GM12878 (cell line): Measurements from ENCODE around the gene CFAP20. TPM values are rescaled to one million over a fixed set of nuclear protein-coding genes. Genes with fewer than 3 reads are reported as not detected.

ENCODE experiments used
- ATAC-seq: fragments of 200-7000 bp; cut with Tn5 transposase; 3 replicates; pipeline ENCODE4 v1.9.1; 2020; ENCODE audit warnings: mild to moderate bottlenecking, moderate library complexity
- BruUV-seq: library from RNA; stranded (reverse); fragments of 400-500 nt; replicated peaks from 2 replicates; lab custom pipeline; 2021; lab: Mats Ljungman, UMichigan
- CTCF ChIA-PET: fragments of 300-600 bp; sonication (Branson Sonifier 250); formaldehyde crosslinking; extraction: SDS; loops from one replicate; lab custom pipeline; 2021; ENCODE audit warnings: inconsistent platforms; lab: Yijun Ruan, JAX
- POLR2A ChIA-PET: fragments of 350-600 bp; formaldehyde crosslinking; extraction: SDS; loops from one replicate; lab custom pipeline; 2021; ENCODE audit warnings: inconsistent platforms; lab: Charles Lee
- RAD21 ChIA-PET: fragments of 300-600 bp; sonication (Branson Sonifier 250); formaldehyde crosslinking; loops from one replicate; lab custom pipeline; 2023; ENCODE audit warnings: antibody characterized with exemption; ENCODE audit not compliant: unreplicated experiment; lab: Charles Lee
- SMC1A ChIA-PET: fragments of 300-600 bp; sonication (Branson Sonifier 250); formaldehyde crosslinking; loops from one replicate; lab custom pipeline; 2023; ENCODE audit not compliant: unreplicated experiment, uncharacterized antibody; lab: Charles Lee
- DNase-seq: peaks from one replicate; pipeline ENCODE4 v3.0.0-alpha.2; 2011; ENCODE audit warnings: low read depth, low spot score
- FAIRE-seq: peaks from 3 replicates; lab custom pipeline; 2011; peaks lifted over from hg19 to GRCh38; lab: Jason Lieb, UNC
- H2AFZ ChIP-seq: 2 replicates; pipeline ENCODE4 v1.6.0; 2011; ENCODE audit warnings: low read depth, low read length, control low read depth; ENCODE audit not compliant: control insufficient read depth
- H3K27ac ChIP-seq: 2 replicates; pipeline ENCODE4 v1.5.1; 2011; ENCODE audit warnings: control low read depth; ENCODE audit not compliant: control insufficient read depth, insufficient read depth
- H3K27me3 ChIP-seq, 2 experiments: replicated peaks in 1 of 2; 2 replicates each; pipeline versions ENCODE4 v1.6.0 to v1.6.1; 2011; ENCODE audit warnings: low read length in 1 of 2; ENCODE audit not compliant: control insufficient read depth in 2 of 2, insufficient read depth in 2 of 2
- H3K36me3 ChIP-seq, 2 experiments: 2 replicates each; pipeline ENCODE4 v1.5.1; 2011; ENCODE audit warnings: low read length in 1 of 2; ENCODE audit not compliant: control insufficient read depth in 2 of 2, insufficient read depth in 2 of 2
- H3K4me1 ChIP-seq: 2 replicates; pipeline ENCODE4 v1.6.1; 2011; ENCODE audit warnings: mild to moderate bottlenecking, low read length, moderate library complexity, mixed read lengths; ENCODE audit not compliant: control insufficient read depth, insufficient read depth
- H3K4me2 ChIP-seq: 2 replicates; pipeline ENCODE4 v1.6.0; 2011; ENCODE audit warnings: control low read depth; ENCODE audit not compliant: control insufficient read depth, insufficient read depth
- H3K4me3 ChIP-seq: fragments of 200-600 bp; sonication (generic); 2 replicates; pipeline ENCODE4 v1.5.1; 2016
- H3K79me2 ChIP-seq: 2 replicates; pipeline ENCODE4 v1.6.0; 2011; ENCODE audit warnings: low read length; ENCODE audit not compliant: control insufficient read depth, insufficient read depth
- H3K9ac ChIP-seq: 2 replicates; pipeline ENCODE4 v1.8.0; 2011; ENCODE audit warnings: low read length, control low read depth, mixed read lengths; ENCODE audit not compliant: control insufficient read depth, insufficient read depth
- H3K9me3 ChIP-seq: replicated peaks from 3 replicates; pipeline ENCODE4 v1.5.1; 2011; ENCODE audit warnings: mild to moderate bottlenecking, low read length; ENCODE audit not compliant: control insufficient read depth, insufficient read depth
- H4K20me1 ChIP-seq: 2 replicates; pipeline ENCODE4 v1.6.0; 2011; ENCODE audit not compliant: control insufficient read depth, insufficient read depth
- BCL3 ChIP-seq: IDR thresholded peaks from 2 replicates; pipeline ENCODE4 v1.6.1; 2011; ENCODE audit warnings: borderline replicate concordance, low read depth, mild to moderate bottlenecking, moderate library complexity, low read length; ENCODE audit not compliant: insufficient read depth, poor library complexity, severe bottlenecking
- BMI1 ChIP-seq: fragments of 450-650 bp; IDR thresholded peaks from 2 replicates; pipeline ENCODE4 v1.6.1; 2016; ENCODE audit warnings: mild to moderate bottlenecking, moderate library complexity, borderline replicate concordance
- CTCF ChIP-seq, 3 experiments: IDR thresholded peaks in 2 of 3; conservative IDR thresholded peaks in 1 of 3; 2 replicates each; pipeline ENCODE4 v1.5.1; 2011; ENCODE audit warnings: low read depth in 3 of 3, low read length in 3 of 3, mild to moderate bottlenecking in 3 of 3, control low read depth in 2 of 3, moderate library complexity in 2 of 3, inconsistent platforms in 1 of 3, mixed read lengths in 1 of 3; ENCODE audit not compliant: control insufficient read depth in 2 of 3, insufficient read depth in 1 of 3; ENCODE audit errors: extremely low read depth in 1 of 3
- FOXK2 ChIP-seq: fragments of 450-650 bp; IDR thresholded peaks from 2 replicates; pipeline ENCODE4 v1.6.1; 2017; ENCODE audit warnings: mild to moderate bottlenecking, moderate library complexity
- GABPA ChIP-seq: IDR thresholded peaks from 2 replicates; pipeline ENCODE4 v1.6.1; 2014; ENCODE audit warnings: antibody characterized with exemption, low read depth, mild to moderate bottlenecking, inconsistent platforms
- GATAD2B ChIP-seq: fragments of 450-650 bp; conservative IDR thresholded peaks from 2 replicates; pipeline ENCODE4 v1.6.1; 2017; ENCODE audit warnings: low read depth, mild to moderate bottlenecking, moderate library complexity
- LARP7 ChIP-seq: fragments of 450-650 bp; IDR thresholded peaks from 2 replicates; pipeline ENCODE4 v1.6.1; 2017; ENCODE audit warnings: mild to moderate bottlenecking
- NRF1 ChIP-seq: conservative IDR thresholded peaks from 2 replicates; pipeline ENCODE4 v1.6.1; 2011; ENCODE audit warnings: mild to moderate bottlenecking, low read depth, low read length, improper control_type of control experiment
- RAD21 ChIP-seq: IDR thresholded peaks from 2 replicates; pipeline ENCODE4 v1.6.1; 2011; ENCODE audit warnings: mild to moderate bottlenecking, low read depth, low read length, moderate library complexity; ENCODE audit not compliant: insufficient read depth
- USF1 ChIP-seq: IDR thresholded peaks from 2 replicates; pipeline ENCODE4 v1.6.1; 2011; ENCODE audit warnings: borderline replicate concordance, low read depth, mild to moderate bottlenecking, moderate library complexity, mixed read lengths, low read length; ENCODE audit not compliant: insufficient read depth; ENCODE audit errors: extremely low read length
- ZNF217 ChIP-seq: fragments of 450-650 bp; IDR thresholded peaks from 2 replicates; pipeline ENCODE4 v1.6.1; 2017; ENCODE audit warnings: antibody characterized with exemption, mild to moderate bottlenecking
- WGBS: methylation state at CpG from one replicate; pipeline ENCODE4 v1.1.6; 2016; ENCODE audit warnings: low lambda C conversion rate; ENCODE audit not compliant: insufficient replicate concordance, insufficient coverage; ENCODE audit errors: missing lambda C conversion rate; 5-methylcytosine and 5-hydroxymethylcytosine counted together
- in situ Hi-C: fragments of 300-500 bp; cut with MboI; formaldehyde crosslinking; loops from 9 replicates; pipeline ENCODE4 v1.14.3; 2018; ENCODE audit warnings: mixed read lengths
- intact Hi-C: fragments of 100-400 bp; cut with micrococcal nuclease; formaldehyde crosslinking; loops from one replicate; pipeline ENCODE4 v1.14.2; 2022; ENCODE audit not compliant: unreplicated experiment
- polyA plus RNA-seq, 11 experiments: library from polyadenylated mRNA; depleted of rRNA in 4 of 11; unstranded in 6 of 11; stranded (reverse) in 5 of 11; fragments of >200 nt; fragmentation: Nextera tagmentation in 4 of 11; fragmentation: Illumina TruSeq in 1 of 11; extraction: Ambion mirVana in 4 of 11; extraction: Trizol in 1 of 11; gene quantifications; 1 replicate in 1 of 11; 2 replicates in 10 of 11; pipeline versions ENCODE4 v1.2.1 to v1.2.3, GENCODE V29; 2011 to 2016; ENCODE audit warnings: inconsistent platforms in 2 of 11, missing spikeins in 2 of 11, low read depth in 1 of 11
- total RNA-seq, 4 experiments: library from RNA; depleted of rRNA in 3 of 4; stranded (reverse); fragments of >200 nt in 3 of 4; fragmentation: Illumina TruSeq in 1 of 4; extraction: Trizol in 1 of 4; gene quantifications; 2 replicates each; pipeline versions ENCODE4 v1.2.1 to v1.2.3, GENCODE V29; 2013 to 2021

Gene CFAP20
- total and polyA plus RNA-seq, 10 of the 15 experiments (the other 5 are each of a cell fraction or from before 2014, with no cell fraction given), result 10.9 to 61.7 (median 46.2) TPM

GRCh38 chr16:58102665-58103392 is 26.4 kb downstream of the CFAP20 start (continued):
- TF ChIP-seq BCL3, result peak; percentile 65
- TF ChIP-seq GATAD2B, result peak; percentile 99
- TF ChIP-seq, all 136 proteins: peak for 18

GRCh38 chr16:58099956-58100300 is 29.3 kb downstream of the CFAP20 start:
- SMC1A ChIA-PET, result interaction anchor here (0.8 to 2.4 kb wide), 5 partner anchors 9 to 207 kb away, joined by 3 to 11 read pairs (median 4); no protein-coding TSS in a partner anchor
- no peaks in the 10 kb centered on the region for H3K36me3 ChIP-seq
- no peaks in the 10 kb centered on the region for H3K4me1 ChIP-seq
- POLR2A ChIA-PET, result interaction anchor here (0.5 to 1.5 kb wide), 2 partner anchors 9 to 115 kb away, joined by 3 to 4 read pairs; no protein-coding TSS in a partner anchor
- H4K20me1 ChIP-seq, result no peaks in the 10 kb centered on the region
- H3K79me2 ChIP-seq, result no peaks in the 10 kb centered on the region
- RAD21 ChIA-PET, result interaction anchor here (1.2 to 6.4 kb wide), 2 partner anchors 21 to 28 kb away, joined by 5 to 61 read pairs; no protein-coding TSS in a partner anchor
- DNase-seq, result no peak
- FAIRE-seq, result no peak
- no peaks in the 10 kb centered on the region for H3K27me3 ChIP-seq
- no peaks in the 10 kb centered on the region for H3K9me3 ChIP-seq
- intact Hi-C loops, result no loop called here
- no peak overlapping the region for H2AFZ ChIP-seq
- CTCF ChIA-PET, result interaction anchor here (1.0 to 10.4 kb wide), 4 partner anchors 9 to 81 kb away, joined by 3 to 186 read pairs (median 5); partner anchors contain the start of gene CFAP20
- H3K4me2 ChIP-seq, result no peak overlapping the region
- ATAC-seq, result no peak
- TF ChIP-seq LARP7 (no peak), FOXK2 (no peak), ZNF217 (no peak), CTCF (IDR thresholded peaks at IDR 0.05 in 2 of 3, conservative IDR thresholded peaks at IDR 0.05 in 1 of 3; ENCODE audit: control insufficient read depth in 2 of 3, extremely low read depth in 1 of 3, insufficient read depth in 1 of 3, low read depth in 3 of 3, low read length in 3 of 3) (no peak), USF1 (no peak), BMI1 (no peak), GABPA (no peak), RAD21 (no peak), NRF1 (no peak)
- BruUV-seq, result no TSS peak
- no peak overlapping the region for H3K4me3 ChIP-seq
- no peak overlapping the region for H3K27ac ChIP-seq
- in situ Hi-C loops, result no loop called here
- 10% methylated on average over 6 of the region's 6 CpGs for WGBS
- H3K9ac ChIP-seq, result no peak overlapping the region
